Inflammatory macrophage treated with lipopolysaccharide for 1 hour (primary cell): ENCODE measurements around the gene PCDH10.

Source experiments
- DNase-seq, 2 donors: peaks; one replicate each; pipeline ENCODE4 v3.0.0-alpha.2; 2020 to 2022

Gene PCDH10, protein sequence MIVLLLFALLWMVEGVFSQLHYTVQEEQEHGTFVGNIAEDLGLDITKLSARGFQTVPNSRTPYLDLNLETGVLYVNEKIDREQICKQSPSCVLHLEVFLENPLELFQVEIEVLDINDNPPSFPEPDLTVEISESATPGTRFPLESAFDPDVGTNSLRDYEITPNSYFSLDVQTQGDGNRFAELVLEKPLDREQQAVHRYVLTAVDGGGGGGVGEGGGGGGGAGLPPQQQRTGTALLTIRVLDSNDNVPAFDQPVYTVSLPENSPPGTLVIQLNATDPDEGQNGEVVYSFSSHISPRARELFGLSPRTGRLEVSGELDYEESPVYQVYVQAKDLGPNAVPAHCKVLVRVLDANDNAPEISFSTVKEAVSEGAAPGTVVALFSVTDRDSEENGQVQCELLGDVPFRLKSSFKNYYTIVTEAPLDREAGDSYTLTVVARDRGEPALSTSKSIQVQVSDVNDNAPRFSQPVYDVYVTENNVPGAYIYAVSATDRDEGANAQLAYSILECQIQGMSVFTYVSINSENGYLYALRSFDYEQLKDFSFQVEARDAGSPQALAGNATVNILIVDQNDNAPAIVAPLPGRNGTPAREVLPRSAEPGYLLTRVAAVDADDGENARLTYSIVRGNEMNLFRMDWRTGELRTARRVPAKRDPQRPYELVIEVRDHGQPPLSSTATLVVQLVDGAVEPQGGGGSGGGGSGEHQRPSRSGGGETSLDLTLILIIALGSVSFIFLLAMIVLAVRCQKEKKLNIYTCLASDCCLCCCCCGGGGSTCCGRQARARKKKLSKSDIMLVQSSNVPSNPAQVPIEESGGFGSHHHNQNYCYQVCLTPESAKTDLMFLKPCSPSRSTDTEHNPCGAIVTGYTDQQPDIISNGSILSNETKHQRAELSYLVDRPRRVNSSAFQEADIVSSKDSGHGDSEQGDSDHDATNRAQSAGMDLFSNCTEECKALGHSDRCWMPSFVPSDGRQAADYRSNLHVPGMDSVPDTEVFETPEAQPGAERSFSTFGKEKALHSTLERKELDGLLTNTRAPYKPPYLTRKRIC

DNA sequence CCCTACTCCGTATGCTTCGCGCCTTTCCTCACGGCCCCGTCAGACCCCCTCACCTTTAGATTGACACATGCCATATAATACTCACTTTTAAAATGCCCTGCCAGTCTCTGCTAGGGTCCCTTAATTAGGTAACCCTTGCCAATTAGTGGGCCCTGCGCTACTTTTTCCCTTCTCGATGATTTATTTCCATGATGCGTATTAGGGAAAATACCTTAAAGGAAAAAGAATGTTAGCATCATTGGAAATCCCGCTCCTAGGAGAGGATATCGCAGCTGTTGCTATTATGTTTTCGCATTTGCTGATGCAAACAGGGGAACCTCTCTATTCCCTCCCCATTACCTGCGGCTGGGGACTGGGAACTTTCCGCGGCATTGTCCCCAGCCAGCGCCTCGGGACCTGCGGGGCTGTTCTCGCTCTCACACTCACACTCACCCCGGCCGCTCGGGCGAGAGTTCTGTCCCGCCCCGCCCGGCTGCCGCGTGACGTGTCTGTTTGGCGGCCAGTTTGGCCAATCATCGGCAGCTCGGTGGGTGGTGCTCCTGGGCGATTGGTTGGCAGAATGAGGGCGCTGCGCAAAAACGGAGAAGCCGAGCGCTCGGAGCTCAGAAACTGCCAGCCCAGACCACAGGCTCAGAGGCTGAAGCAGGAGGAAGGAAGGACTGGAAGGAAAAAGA is at the start of gene PCDH10:
Gene PCDH10 (plus strand): TSS at position 605 of the 674 bp plus-strand sequence. CDS start 847 bp downstream, outside the sequence.
- peak; percentile 31 to 57 for DNase-seq

- DNase-seq: no peak
Observed at GRCh38 chr4:133102043-133102442, 47.1 kb upstream of the PCDH10 start.

GRCh38 chr4:133102612-133103409 is 46.3 kb upstream of the PCDH10 start:
- no peak for DNase-seq

DNA sequence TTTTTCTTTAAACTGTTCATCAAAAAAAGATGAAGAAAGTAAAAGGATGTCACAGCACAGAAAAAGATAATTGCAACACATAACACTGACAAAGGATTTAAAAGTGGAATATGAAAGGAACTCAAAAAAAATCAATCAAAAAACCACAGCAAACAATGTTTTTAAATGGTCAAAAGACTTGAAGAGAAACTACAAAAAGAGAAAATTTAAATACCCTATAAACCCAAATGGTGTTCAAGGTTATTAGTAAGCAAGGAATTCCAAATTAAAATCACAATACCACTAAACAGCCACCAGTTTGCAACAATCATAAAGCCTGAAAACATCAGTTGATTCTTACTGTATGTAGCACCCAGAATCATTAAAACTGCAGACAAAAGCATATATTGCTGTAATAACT is 36.5 kb upstream of the PCDH10 start:
- no peak for DNase-seq

DNA sequence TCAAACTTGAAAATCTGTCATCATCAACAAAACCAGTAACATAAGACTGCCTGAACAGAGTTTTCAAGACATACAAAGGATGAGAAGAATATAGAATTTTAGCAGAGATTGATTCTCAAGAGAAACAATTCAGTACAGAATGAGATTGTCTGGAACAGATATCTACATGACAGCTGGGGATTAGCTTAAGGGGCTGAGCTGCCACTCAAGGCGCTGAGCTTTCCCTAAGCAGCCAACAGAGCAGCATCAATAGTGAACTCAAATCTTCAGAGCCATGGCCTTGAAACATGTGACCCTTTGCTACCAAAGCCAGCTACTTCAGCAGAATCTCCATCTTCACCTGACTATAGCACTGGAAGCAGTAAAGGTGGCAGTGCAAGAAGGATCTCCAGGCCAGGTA is 24.3 kb upstream of the PCDH10 start:
- DNase-seq: no peak

DNA sequence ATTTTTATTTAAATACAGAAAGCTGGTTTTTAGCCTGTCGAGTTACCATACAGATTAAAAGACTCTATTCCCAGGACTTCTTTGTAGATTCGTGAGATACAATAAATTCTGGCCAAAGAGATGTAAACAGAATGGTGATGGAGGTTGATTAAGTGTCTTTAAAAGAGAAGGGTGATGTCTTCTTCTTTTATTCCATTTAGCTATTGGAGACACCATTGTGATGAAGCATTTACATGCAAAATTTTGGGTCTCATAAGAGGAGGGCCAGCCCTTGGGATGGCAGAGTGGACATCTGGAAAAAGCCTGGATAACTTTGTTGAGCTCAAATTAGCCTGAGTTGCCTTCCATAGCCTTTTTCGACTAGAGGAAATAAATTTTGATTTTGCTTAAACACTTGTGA is 21.6 kb upstream of the PCDH10 start:
- DNase-seq: no peak

DNA sequence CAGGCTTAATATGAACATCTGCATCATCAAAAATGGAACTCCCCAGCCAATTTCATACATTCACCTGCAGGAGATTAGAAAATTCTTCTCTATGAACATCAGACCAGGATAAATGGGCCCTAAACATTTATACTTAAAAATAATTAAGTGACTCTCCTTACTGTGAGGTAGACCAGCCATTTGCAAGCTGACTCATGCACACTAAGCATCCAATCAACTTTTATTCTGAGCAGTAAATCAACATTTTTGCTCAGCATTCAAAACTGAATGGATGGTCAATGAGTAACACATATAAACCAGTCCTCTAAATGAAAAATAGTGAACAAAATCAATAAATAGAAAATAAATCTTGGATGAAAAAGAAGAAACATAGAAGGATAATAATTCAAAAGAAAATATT is 19.9 kb upstream of the PCDH10 start:
- DNase-seq: no peak

DNA sequence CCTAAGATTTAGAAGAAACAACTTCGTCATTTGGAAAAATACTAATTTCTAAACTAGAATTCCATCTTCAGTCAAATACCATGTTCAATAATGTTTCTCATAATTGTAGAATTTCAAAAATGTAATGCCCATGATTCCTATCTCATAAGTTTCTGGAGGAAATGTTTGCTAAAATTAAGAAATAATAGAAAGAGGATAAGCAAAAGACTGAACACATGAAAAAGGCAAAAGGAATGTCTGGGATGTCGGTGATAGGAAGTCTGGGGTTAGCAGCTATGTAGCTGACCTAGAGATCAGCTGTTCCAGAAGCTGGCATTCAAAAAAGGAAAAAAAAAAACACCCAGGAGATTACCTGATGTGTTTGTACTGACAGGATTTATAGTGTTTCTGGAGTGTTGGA is 18.9 kb upstream of the PCDH10 start:
- DNase-seq: no peak

- DNase-seq: no peak
Observed at GRCh38 chr4:133131829-133132460, 17.1 kb upstream of the PCDH10 start.

DNA sequence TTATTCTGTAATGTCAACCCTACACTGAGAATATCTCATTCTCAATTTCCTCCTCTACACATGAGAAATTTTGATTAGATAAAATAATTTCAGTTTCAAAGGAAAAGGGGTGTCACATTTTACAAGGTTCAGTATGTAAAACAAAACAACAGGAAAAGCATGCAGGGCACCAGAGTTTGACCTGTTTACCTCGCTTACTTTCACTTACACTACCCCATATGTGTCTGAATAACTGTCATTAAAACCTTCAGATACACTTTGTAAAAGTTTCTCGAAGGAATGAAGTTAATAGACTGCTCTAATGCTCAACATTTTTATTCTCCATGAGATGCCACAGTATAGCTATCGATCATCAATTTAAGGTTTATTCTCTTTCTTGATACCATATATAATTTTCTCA is 12.3 kb upstream of the PCDH10 start:
- DNase-seq: no peak

- no peak for DNase-seq
Observed at GRCh38 chr4:133137571-133137970, 11.5 kb upstream of the PCDH10 start.

DNA sequence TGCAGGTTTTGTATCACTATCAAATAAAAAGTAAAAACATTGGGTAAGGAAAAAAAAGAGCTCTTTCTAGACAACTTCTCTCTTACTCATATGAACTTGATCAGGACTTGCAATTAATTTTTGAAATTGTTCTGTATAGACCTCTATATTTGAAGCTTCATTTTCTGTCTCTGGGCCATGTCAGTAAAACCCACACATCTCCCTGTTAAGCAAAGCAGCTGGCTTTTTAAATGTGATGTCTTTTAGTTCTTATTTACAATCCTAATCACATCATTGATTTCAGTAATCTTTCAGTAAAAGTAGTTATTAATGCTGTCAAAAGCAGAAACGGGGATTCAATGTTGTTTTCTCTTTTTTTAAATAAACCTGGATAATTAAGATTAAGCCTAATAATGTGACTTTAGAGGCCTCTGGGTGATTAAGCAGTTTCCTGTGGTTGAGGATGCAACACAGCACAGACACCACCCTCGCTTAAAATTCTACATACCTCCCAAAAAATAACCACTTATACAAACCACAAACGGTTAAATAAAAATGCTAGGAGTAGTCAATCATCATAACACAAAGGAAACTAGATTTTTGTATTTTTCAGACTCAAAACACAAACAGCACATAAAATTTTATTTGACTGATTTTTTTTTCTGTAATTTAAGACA is 5.2 kb upstream of the PCDH10 start:
- no peak for DNase-seq

DNA sequence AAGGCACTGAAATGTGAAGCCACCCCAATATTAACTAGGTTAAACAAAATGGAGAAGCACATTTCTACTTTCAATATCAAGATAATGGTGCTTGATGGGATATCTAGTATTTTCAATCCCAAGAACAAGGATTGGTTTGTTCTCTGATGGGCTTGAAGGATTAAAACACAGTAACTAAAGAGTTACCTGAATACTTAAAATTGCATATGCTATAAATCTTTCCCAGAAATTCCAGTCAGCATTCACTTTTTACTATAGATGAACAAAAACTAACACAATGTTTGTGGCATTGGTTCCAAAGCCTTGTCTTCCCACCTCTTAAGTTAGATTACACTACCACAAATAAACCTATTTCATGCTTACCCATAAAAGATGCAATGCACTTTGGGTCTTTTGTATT is 3.9 kb upstream of the PCDH10 start:
- no peak for DNase-seq

DNA sequence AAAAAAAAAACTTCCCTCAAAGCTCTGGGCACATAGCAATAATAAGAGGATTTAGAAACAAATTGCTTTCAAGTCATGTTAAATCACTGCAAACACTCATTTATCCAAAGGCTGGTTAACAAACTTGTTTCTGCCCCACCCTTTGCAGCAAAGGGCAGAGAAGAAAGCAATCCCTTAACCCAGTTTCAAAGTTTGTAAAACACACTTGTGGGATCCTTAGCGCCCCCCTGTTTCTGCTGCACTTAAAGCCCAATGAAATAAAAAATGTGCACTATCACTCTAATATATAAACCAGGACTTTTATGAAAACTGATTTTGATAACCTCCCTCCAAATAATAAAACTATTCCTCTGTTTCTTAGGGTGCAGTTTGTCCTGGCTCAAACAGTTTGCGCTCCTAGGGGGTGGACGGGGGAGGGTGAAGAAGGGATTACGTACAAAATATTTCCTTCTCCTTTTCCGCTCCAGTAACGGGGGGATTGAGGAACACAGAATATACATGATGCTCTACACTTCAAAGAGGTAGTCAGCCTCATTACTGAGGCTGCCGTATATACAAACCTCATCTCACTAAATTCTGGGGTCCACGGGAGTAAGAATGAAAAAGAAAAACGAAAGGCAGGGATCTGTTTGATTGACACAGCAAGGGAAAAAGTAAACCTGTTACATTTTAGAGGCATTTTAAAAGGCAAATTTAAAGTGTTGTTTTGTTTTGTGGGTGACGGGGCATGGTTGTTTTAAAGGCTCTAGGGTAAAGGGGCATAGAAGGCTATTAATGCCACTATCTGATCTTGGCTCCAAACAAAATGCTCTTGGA is 3.1 kb upstream of the PCDH10 start:
- DNase-seq: no peak

DNA sequence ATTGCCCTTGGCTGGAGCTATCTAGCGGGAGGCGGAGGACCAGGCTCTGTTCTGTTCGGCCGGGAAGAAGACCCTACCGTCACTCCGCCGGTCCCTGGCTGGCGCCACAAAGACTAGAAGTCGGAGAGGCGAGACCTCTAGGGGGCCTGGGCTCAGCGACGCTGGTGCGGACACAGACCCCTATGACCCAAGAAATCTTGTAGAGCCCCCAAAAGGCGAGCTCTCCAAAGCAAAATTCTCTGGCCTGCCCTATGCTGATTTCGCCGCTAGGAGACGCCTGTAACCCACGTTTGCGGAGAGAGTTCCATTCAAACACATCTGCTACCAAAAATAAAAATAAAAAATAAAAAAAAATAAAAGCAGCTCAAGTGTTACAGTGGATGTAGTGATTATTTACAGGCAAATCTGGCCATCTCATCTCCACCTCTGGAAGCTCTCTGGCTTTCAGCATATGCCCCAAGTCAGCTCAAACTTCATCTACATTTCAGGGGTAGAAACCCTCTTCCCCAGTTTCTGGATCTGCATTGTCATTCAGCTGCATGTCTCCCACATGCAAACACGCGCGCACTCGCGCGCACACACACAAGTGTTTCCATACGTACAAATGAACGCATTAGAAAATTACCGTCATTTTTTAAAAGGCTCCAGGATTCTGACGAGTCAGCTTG is 2.4 kb upstream of the PCDH10 start:
- DNase-seq: peak in 1 of 2 donors; percentile 19

DNA sequence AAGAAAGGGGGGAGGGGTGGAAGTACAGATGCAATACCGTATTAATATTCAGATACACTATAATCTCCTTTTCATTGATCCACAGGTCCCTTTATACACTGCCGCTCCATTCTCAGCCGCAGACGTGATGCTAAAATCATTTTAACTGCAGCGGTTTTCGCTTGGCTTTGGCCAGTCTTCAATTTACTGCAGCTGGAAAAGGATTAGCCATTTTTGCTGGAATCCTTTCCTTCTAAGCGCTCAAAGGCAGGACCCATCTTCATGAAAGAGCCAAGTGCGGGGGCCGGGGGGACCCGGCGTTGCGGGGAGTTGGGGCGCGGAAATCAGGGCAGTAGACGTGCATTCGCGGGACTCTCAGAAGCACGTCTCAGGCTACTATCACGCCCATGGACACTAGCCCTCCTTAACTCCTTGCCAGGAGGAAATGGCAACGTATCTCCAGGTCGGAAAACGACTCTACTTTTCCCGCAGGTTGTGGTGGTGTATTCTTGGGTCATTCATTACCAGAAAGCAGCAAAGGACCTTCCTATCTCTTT is 1.7 kb upstream of the PCDH10 start:
- DNase-seq: no peak

DNA sequence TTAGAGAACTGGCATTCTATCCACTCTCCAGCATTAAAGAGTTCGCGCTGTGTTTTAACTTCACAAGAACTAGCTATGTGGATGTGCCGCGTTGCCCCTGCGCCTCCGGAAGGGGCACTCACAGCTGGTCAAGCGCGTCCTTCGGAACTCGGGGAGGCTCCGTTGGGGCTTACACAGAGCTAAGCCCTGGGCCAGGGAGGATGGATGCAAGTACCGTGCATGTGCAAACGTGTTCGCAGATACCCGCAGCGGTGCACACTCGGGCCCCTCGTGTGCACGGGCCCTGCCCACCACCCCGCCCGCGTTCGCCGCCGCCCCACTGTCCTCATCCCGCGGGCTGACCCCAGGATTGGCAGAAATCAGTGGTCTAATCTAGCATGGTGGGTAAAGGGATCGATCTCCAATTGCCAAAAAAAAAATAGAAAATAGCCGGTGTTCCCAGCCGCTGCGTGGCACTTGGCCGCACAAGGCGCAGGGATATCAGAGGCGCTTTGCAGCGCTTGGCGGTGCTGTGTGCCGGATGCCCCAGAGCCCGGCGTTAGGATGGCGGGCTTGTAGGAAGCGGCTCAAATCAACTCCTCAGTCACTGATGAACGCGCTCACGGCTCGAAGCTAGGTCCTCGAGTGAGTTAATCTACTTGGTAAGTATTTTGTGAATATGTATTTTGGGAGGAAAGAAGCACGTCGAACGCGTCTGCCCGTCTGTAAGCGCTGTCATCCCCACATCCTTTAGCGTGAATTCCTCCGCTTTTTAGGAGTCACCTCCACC is 989 bp upstream of the PCDH10 start:
- no peak for DNase-seq

GRCh38 chr4:133149364-133149695 is 236 bp downstream of the PCDH10 start:
- DNase-seq: no peak
